OCI-LY1 (cell line): ENCODE data around the gene CFAP206.

ENCODE experiments used
- H2AFZ ChIP-seq: fragments of 200-600 bp; sonication (generic), shearing (Covaris generic); 2 replicates; pipeline ENCODE4 v1.6.0; 2014; ENCODE audit warnings: antibody characterized with exemption, mild to moderate bottlenecking, low read length
- H3F3A ChIP-seq: fragments of 200-600 bp; sonication (generic), shearing (Covaris generic); 2 replicates; pipeline ENCODE4 v1.6.0; 2014; ENCODE audit warnings: mild to moderate bottlenecking, antibody characterized with exemption, low read length, moderate library complexity; ENCODE audit not compliant: insufficient read depth
- H3K27ac ChIP-seq: fragments of 200-600 bp; sonication (generic); 2 replicates; pipeline ENCODE4 v1.5.1; 2014; ENCODE audit warnings: low read length, mixed run types, mild to moderate bottlenecking, low read depth; ENCODE audit not compliant: poor library complexity, severe bottlenecking
- H3K27me3 ChIP-seq: fragments of 200-600 bp; sonication (generic); 2 replicates; pipeline ENCODE4 v1.6.0; 2014; ENCODE audit warnings: antibody characterized with exemption, mild to moderate bottlenecking, low read length, moderate library complexity; ENCODE audit not compliant: insufficient read depth
- H3K36me3 ChIP-seq: fragments of 200-600 bp; sonication (generic); 2 replicates; pipeline ENCODE4 v1.6.1; 2014; ENCODE audit warnings: mild to moderate bottlenecking, antibody characterized with exemption, low read length, moderate library complexity, mixed read lengths; ENCODE audit not compliant: insufficient read depth
- H3K4me1 ChIP-seq: fragments of 200-600 bp; sonication (generic); 2 replicates; pipeline ENCODE4 v1.5.1; 2014; ENCODE audit warnings: mild to moderate bottlenecking, low read length, moderate library complexity; ENCODE audit not compliant: insufficient read depth, severe bottlenecking
- H3K4me2 ChIP-seq: fragments of 200-600 bp; sonication (generic), shearing (Covaris generic); 2 replicates; pipeline ENCODE4 v1.6.1; 2014; ENCODE audit warnings: low read length
- H3K4me3 ChIP-seq: fragments of 200-600 bp; sonication (generic); 2 replicates; pipeline ENCODE4 v1.5.1; 2014; ENCODE audit warnings: low read length, low read depth, mild to moderate bottlenecking, mixed read lengths; ENCODE audit not compliant: poor library complexity, severe bottlenecking
- H3K79me2 ChIP-seq: fragments of 200-600 bp; shearing (Covaris generic); 2 replicates; pipeline ENCODE4 v1.6.1; 2016; ENCODE audit warnings: mixed run types, low read length, mixed read lengths; ENCODE audit not compliant: insufficient read depth
- H3K9ac ChIP-seq: fragments of 200-600 bp; sonication (generic), shearing (Covaris generic); 2 replicates; pipeline ENCODE4 v1.6.1; 2014; ENCODE audit warnings: mild to moderate bottlenecking, low read length, mixed read lengths
- H3K9me2 ChIP-seq: fragments of 200-600 bp; sonication (generic), shearing (Covaris generic); 2 replicates; pipeline ENCODE4 v1.6.1; 2014; ENCODE audit warnings: low read depth, mild to moderate bottlenecking, low read length, mixed read lengths
- H3K9me3 ChIP-seq: fragments of 200-600 bp; shearing (Covaris generic); 2 replicates; pipeline ENCODE4 v1.6.1; 2014; ENCODE audit warnings: low read length, mixed read lengths
- H4K20me1 ChIP-seq: fragments of 200-600 bp; sonication (generic), shearing (Covaris generic); 2 replicates; pipeline ENCODE4 v1.6.0; 2016; ENCODE audit warnings: mild to moderate bottlenecking, low read length; ENCODE audit not compliant: insufficient read depth
- EZH2 ChIP-seq: fragments of 200-600 bp; sonication (generic), shearing (Covaris generic); IDR thresholded peaks from 2 replicates; pipeline ENCODE4 v1.8.0; 2017; ENCODE audit warnings: borderline replicate concordance, mixed run types, mild to moderate bottlenecking, antibody characterized with exemption, low read length, moderate library complexity, mixed read lengths
- TF ChIP-seq, protein P1 (sequence below): fragments of 200-600 bp; sonication (generic), shearing (Covaris generic); IDR thresholded peaks from 2 replicates; pipeline ENCODE4 v1.5.1; 2017; ENCODE audit warnings: mild to moderate bottlenecking, antibody characterized with exemption, low read length, moderate library complexity, mixed read lengths

Gene CFAP206

DNA sequence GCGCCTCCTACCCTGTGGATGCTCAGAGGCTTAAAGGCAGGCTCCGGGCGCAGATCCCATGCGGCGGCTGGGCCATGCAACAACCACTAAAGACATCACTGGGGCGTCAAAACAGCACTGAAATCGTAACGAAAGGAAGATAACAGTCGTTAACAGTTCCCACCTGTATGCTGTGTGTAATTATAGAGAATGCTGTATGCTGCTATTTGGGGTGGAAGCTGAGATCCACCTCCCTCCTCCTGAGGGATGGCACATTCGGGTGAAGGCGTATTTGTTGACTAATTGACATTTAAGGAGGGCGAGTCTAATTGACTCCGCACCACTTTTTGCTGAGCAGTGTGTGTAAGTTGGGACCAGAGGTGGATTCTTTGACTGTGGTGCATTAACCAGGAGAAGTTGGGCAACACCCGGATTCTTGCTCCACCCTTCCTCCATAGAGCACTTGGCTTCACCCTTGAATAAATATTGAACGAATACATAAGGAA lies 65.7 kb downstream of the CFAP206 start:
- H3K4me3 ChIP-seq, result peak overlapping the region; percentile 79
- no peak overlapping the region for H3K27ac ChIP-seq
- peak overlapping the region; percentile 86 for H3K9ac ChIP-seq
- H3K9me3 ChIP-seq, result no peaks in the 10 kb centered on the region
- H3K36me3 ChIP-seq, result peaks cover 13% of the 10 kb centered on the region
- H3K4me2 ChIP-seq, result peak overlapping the region; percentile 93
- H3K27me3 ChIP-seq, result no peaks in the 10 kb centered on the region
- peaks cover 12% of the 10 kb centered on the region; the same call in 1 of the 2 replicates for H3K79me2 ChIP-seq
- H2AFZ ChIP-seq, result 0 out of 2 replicates have a peak overlapping the region, but pooled peaks have one; percentile 39
- H3K9me2 ChIP-seq, result no peaks in the 10 kb centered on the region
- TF ChIP-seq, protein P1, sequence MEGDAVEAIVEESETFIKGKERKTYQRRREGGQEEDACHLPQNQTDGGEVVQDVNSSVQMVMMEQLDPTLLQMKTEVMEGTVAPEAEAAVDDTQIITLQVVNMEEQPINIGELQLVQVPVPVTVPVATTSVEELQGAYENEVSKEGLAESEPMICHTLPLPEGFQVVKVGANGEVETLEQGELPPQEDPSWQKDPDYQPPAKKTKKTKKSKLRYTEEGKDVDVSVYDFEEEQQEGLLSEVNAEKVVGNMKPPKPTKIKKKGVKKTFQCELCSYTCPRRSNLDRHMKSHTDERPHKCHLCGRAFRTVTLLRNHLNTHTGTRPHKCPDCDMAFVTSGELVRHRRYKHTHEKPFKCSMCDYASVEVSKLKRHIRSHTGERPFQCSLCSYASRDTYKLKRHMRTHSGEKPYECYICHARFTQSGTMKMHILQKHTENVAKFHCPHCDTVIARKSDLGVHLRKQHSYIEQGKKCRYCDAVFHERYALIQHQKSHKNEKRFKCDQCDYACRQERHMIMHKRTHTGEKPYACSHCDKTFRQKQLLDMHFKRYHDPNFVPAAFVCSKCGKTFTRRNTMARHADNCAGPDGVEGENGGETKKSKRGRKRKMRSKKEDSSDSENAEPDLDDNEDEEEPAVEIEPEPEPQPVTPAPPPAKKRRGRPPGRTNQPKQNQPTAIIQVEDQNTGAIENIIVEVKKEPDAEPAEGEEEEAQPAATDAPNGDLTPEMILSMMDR, result no peak
- no peak for TF ChIP-seq EZH2
- peaks cover 24% of the 10 kb centered on the region for H3K4me1 ChIP-seq
- H4K20me1 ChIP-seq, result no peaks in the 10 kb centered on the region
- H3F3A ChIP-seq, result no peaks in the 10 kb centered on the region

- no peak for TF ChIP-seq EZH2
- TF ChIP-seq, protein P1, result no peak
These were observed 74.2 kb downstream of the CFAP206 start for GRCh38 chr6:87481931-87482330.

GRCh38 chr6:87482366-87482765 lies 74.6 kb downstream of the CFAP206 start:
- Histone ChIP-seq H3F3A (no peaks in the 10 kb centered on the region), H3K27me3 (no peaks in the 10 kb centered on the region), H3K79me2 (no peaks in the 10 kb centered on the region), H3K4me1 (no peaks in the 10 kb centered on the region), H4K20me1 (no peaks in the 10 kb centered on the region), H3K9ac (no peak overlapping the region), H3K9me3 (no peaks in the 10 kb centered on the region), H3K9me2 (no peaks in the 10 kb centered on the region), H3K4me3 (no peak overlapping the region), H3K4me2 (no peak overlapping the region), H3K36me3 (peaks cover 39% of the 10 kb centered on the region), H2AFZ (no peak overlapping the region), H3K27ac (no peak overlapping the region)
- TF ChIP-seq EZH2, result no peak
- TF ChIP-seq, protein P1, result no peak

More at GRCh38 chr6:87481931-87482330, 74.2 kb downstream of the CFAP206 start:
- no peaks in the 10 kb centered on the region for H3K4me1 ChIP-seq
- no peaks in the 10 kb centered on the region for H3F3A ChIP-seq
- no peaks in the 10 kb centered on the region for H3K27me3 ChIP-seq
- H3K4me2 ChIP-seq, result no peak overlapping the region
- H3K27ac ChIP-seq, result no peak overlapping the region
- no peaks in the 10 kb centered on the region for H3K9me2 ChIP-seq
- H4K20me1 ChIP-seq, result no peaks in the 10 kb centered on the region
- H2AFZ ChIP-seq, result no peak overlapping the region
- H3K36me3 ChIP-seq, result peaks cover 39% of the 10 kb centered on the region
- no peaks in the 10 kb centered on the region for H3K9me3 ChIP-seq
- no peak overlapping the region for H3K9ac ChIP-seq
- no peak overlapping the region for H3K4me3 ChIP-seq
- no peaks in the 10 kb centered on the region for H3K79me2 ChIP-seq
